Smooth muscle cell (in vitro differentiated cells): ENCODE measurements around the gene FOCAD. TPM values are rescaled to one million over a fixed set of nuclear protein-coding genes. Genes with fewer than 3 reads are reported as not detected.

Experiments
- DNase-seq: peaks from one replicate; lab custom pipeline; 2025; ENCODE audit not compliant: unreplicated experiment; lab: John Stamatoyannopoulos, UW
- H2AFZ ChIP-seq: fragments of 200-600 bp; sonication (generic); 2 replicates; pipeline ENCODE4 v1.6.0; 2016; ENCODE audit warnings: antibody characterized with exemption, low read depth, mild to moderate bottlenecking
- H3F3A ChIP-seq: fragments of 200-600 bp; sonication (generic); 2 replicates; pipeline ENCODE4 v1.6.0; 2017; ENCODE audit warnings: antibody characterized with exemption, low read depth
- H3K27ac ChIP-seq: fragments of 200-600 bp; sonication (generic); 2 replicates; pipeline ENCODE4 v1.5.1; 2016; ENCODE audit warnings: low read depth, mild to moderate bottlenecking
- H3K27me3 ChIP-seq: fragments of 200-600 bp; sonication (generic); 2 replicates; pipeline ENCODE4 v1.6.1; 2016; ENCODE audit warnings: low read depth, mild to moderate bottlenecking
- H3K36me3 ChIP-seq: fragments of 200-600 bp; sonication (generic); 2 replicates; pipeline ENCODE4 v1.5.1; 2016; ENCODE audit warnings: low read depth
- H3K4me1 ChIP-seq: fragments of 200-600 bp; sonication (generic); 2 replicates; pipeline ENCODE4 v1.5.1; 2016; ENCODE audit warnings: low read depth
- H3K4me2 ChIP-seq: fragments of 200-600 bp; sonication (generic); 2 replicates; pipeline ENCODE4 v1.6.0; 2016; ENCODE audit warnings: mild to moderate bottlenecking
- H3K4me3 ChIP-seq: fragments of 200-600 bp; sonication (generic); 2 replicates; pipeline ENCODE4 v1.5.1; 2016; ENCODE audit warnings: mild to moderate bottlenecking
- H3K79me2 ChIP-seq: fragments of 200-600 bp; sonication (generic); 2 replicates; pipeline ENCODE4 v1.6.0; 2016; ENCODE audit warnings: low read depth, mild to moderate bottlenecking
- H3K9ac ChIP-seq: fragments of 200-600 bp; sonication (generic); 2 replicates; pipeline ENCODE4 v1.6.0; 2016; ENCODE audit warnings: low read depth
- H3K9me3 ChIP-seq: fragments of 200-600 bp; sonication (generic); replicated peaks from 2 replicates; pipeline ENCODE4 v1.5.1; 2016; ENCODE audit warnings: low read depth
- H4K20me1 ChIP-seq: fragments of 200-600 bp; sonication (generic); 2 replicates; pipeline ENCODE4 v1.6.0; 2016; ENCODE audit warnings: low read depth
- WGBS: methylation state at CpG from one replicate; pipeline ENCODE4 v1.1.7; 2016; ENCODE audit warnings: low lambda C conversion rate; 5-methylcytosine and 5-hydroxymethylcytosine counted together
- polyA plus RNA-seq: library from polyadenylated mRNA; unstranded; fragments of >200 nt; fragmentation: Nextera tagmentation; extraction: Ambion mirVana; gene quantifications from 2 replicates; pipeline ENCODE4 v1.2.1, GENCODE V29; 2016
- total RNA-seq: library from RNA; depleted of rRNA; stranded (reverse); fragments of >200 nt; gene quantifications from 2 replicates; pipeline ENCODE4 v1.2.3, GENCODE V29; 2014
- TF ChIP-seq, protein P1 (sequence below): fragments of 200-600 bp; sonication (generic); IDR thresholded peaks from 2 replicates; pipeline ENCODE4 v1.5.1; 2017; ENCODE audit warnings: borderline replicate concordance, mild to moderate bottlenecking, antibody characterized with exemption; ENCODE audit not compliant: insufficient read depth, poor library complexity, severe bottlenecking

Gene FOCAD
- total and polyA plus RNA-seq, 2 experiments from 2014 or later = 31.0 to 106 TPM

DNA sequence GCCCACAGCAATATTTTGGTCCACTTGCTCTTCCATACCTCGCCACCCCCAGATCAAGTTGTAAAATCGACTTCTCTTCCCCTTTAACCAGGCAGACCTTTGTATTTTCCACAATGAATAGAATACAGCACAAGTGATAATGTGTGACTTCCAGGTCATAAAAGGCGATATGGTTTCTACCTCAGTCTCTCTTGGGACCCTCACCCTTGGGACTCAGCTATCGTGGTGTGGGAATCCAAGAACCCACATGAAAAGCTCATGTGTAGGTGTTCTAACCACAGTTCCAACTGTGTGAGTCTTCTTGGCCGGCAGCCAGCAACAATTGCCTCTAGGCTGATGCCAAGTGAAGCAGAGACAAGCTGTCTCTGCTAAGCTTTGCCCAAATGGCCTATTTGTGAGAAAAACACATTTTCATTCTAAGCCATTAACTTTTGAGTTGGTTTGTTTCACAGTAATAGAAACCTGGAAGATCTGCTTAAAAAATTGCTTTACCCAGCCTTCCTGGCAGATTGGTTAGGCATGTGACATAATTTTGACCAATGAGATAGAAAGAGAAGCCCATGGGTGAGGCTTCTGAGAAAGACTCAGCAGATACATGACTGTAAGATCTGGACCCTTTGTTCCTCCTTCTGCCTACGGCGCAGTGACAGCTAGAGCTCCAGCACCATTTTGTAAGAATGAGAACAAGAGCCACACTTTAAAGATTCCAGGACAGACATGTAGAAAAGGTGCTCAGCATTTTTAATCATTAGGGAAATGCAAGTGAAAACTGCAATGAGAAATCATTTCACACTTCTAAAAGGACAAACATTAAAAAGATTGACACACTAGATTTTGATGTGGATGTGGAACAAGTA is 43.5 kb upstream of the FOCAD start:
- H2AFZ ChIP-seq = no peak overlapping the region
- H3K4me2 ChIP-seq = no peak overlapping the region
- H3K4me3 ChIP-seq = no peak overlapping the region
- TF ChIP-seq, protein P1, sequence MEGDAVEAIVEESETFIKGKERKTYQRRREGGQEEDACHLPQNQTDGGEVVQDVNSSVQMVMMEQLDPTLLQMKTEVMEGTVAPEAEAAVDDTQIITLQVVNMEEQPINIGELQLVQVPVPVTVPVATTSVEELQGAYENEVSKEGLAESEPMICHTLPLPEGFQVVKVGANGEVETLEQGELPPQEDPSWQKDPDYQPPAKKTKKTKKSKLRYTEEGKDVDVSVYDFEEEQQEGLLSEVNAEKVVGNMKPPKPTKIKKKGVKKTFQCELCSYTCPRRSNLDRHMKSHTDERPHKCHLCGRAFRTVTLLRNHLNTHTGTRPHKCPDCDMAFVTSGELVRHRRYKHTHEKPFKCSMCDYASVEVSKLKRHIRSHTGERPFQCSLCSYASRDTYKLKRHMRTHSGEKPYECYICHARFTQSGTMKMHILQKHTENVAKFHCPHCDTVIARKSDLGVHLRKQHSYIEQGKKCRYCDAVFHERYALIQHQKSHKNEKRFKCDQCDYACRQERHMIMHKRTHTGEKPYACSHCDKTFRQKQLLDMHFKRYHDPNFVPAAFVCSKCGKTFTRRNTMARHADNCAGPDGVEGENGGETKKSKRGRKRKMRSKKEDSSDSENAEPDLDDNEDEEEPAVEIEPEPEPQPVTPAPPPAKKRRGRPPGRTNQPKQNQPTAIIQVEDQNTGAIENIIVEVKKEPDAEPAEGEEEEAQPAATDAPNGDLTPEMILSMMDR = no peak
- H3K4me1 ChIP-seq = peaks cover 6% of the 10 kb centered on the region
- H3K9ac ChIP-seq = no peak overlapping the region
- H3K79me2 ChIP-seq = no peaks in the 10 kb centered on the region
- DNase-seq = no peak
- no peak overlapping the region for H3K27ac ChIP-seq
- peaks cover 6% of the 10 kb centered on the region for H3F3A ChIP-seq
- 55% methylated on average over 7 of the region's 7 CpGs for WGBS
- H3K9me3 ChIP-seq = no peaks in the 10 kb centered on the region
- H4K20me1 ChIP-seq = no peaks in the 10 kb centered on the region
- no peaks in the 10 kb centered on the region for H3K36me3 ChIP-seq
- H3K27me3 ChIP-seq = no peaks in the 10 kb centered on the region

DNA sequence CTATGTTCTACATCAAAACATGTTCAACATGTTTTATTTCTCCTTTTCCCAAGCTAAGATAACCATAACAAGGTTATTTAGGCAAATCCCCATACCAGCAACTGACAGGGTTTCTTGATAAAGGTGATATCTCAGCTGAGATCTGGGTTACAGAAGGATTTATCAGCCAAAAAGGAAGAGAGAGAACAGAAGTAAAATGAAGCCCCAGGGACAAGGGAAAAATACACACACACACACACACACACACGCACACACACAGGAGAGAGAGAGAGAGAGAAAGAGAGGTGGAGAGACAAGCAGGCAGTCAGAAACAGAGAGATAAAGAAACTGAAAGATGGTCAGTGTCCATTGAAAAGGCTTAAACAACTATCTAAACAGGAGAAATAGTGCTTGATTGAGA is 42.0 kb upstream of the FOCAD start:
- H3K79me2 ChIP-seq = no peaks in the 10 kb centered on the region
- 38% methylated on average over 1 of the region's 1 CpG for WGBS

DNA sequence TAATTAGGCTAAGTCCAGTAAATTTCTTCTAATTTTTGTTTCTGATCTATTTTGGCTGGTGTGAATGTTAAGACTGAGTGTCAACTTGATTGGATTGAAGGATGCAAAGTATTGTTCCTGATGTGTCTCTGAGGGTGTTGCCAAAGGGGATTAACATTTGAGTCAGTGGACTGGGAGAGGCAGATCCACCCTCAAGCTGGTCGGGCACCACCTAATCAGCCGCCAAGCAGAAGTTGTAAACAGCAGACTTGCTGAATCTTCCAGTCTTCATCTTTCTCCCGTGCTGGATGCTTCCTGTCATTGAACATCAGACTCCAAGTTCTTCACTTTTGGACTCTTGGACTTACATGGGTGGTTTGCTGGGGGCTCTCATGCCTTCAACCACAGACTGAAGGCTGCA is 40.4 kb upstream of the FOCAD start:
- Histone ChIP-seq H3K9ac (no peak overlapping the region), H3K27me3 (no peaks in the 10 kb centered on the region), H3K4me3 (no peak overlapping the region), H3K27ac (no peak overlapping the region), H4K20me1 (no peaks in the 10 kb centered on the region), H3K9me3 (no peaks in the 10 kb centered on the region), H3K36me3 (no peaks in the 10 kb centered on the region), H3F3A (no peaks in the 10 kb centered on the region), H3K4me1 (no peaks in the 10 kb centered on the region), H3K79me2 (no peaks in the 10 kb centered on the region), H3K4me2 (no peak overlapping the region), H2AFZ (no peak overlapping the region)
- WGBS = 51% methylated on average over 3 of the region's 3 CpGs
- DNase-seq = no peak
- TF ChIP-seq, protein P1 = no peak

More for the DNA sequence above, 42.0 kb upstream of the FOCAD start:
- H3K4me3 ChIP-seq = no peak overlapping the region
- no peaks in the 10 kb centered on the region for H4K20me1 ChIP-seq
- H3K9ac ChIP-seq = no peak overlapping the region
- no peak overlapping the region for H3K4me2 ChIP-seq
- no peaks in the 10 kb centered on the region for H3K36me3 ChIP-seq
- H3K4me1 ChIP-seq = peaks cover 6% of the 10 kb centered on the region
- H3K9me3 ChIP-seq = no peaks in the 10 kb centered on the region
- H3K27me3 ChIP-seq = no peaks in the 10 kb centered on the region
- H3F3A ChIP-seq = no peaks in the 10 kb centered on the region
- TF ChIP-seq, protein P1 = no peak
- no peak overlapping the region for H2AFZ ChIP-seq
- no peak for DNase-seq
- no peak overlapping the region for H3K27ac ChIP-seq

DNA sequence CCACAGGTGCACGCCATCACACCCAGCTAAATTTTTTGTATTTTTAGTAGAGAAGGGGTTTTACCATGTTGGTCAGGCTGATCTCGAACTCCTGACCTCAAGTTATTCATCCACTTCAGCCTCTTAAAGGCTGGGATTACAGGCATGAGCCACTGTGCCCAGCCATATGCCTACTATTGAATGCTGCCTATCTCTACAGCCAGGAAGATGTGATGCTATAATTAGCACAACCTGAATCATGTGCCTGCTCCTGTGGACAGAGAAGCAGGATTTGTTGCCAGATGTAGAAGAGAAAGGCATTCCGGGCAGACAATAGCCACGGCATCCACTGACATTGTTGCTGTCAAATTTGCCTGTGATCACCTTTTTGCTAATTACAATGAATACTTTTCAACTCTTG is 37.4 kb upstream of the FOCAD start:
- TF ChIP-seq, protein P1 = no peak
- H3K4me2 ChIP-seq = no peak overlapping the region
- no peaks in the 10 kb centered on the region for H3K9me3 ChIP-seq
- no peak for DNase-seq
- no peaks in the 10 kb centered on the region for H3K36me3 ChIP-seq
- no peaks in the 10 kb centered on the region for H3K27me3 ChIP-seq
- no peaks in the 10 kb centered on the region for H4K20me1 ChIP-seq
- no peak overlapping the region for H3K9ac ChIP-seq
- H3K4me1 ChIP-seq = no peaks in the 10 kb centered on the region
- H3F3A ChIP-seq = no peaks in the 10 kb centered on the region
- WGBS = 91% methylated on average over 4 of the region's 4 CpGs
- no peak overlapping the region for H3K4me3 ChIP-seq
- no peak overlapping the region for H2AFZ ChIP-seq
- H3K79me2 ChIP-seq = no peaks in the 10 kb centered on the region
- no peak overlapping the region for H3K27ac ChIP-seq
